NB4 (cell line): ENCODE measurements around the gene CBFA2T3.

Experiments used
- CTCF ChIP-seq: IDR thresholded peaks from one replicate; pipeline ENCODE4 v1.5.1; 2012; ENCODE audit warnings: low read depth, low read length
- MAX ChIP-seq: IDR thresholded peaks from 2 replicates; pipeline ENCODE4 v1.6.1; 2011; ENCODE audit warnings: low read depth, low read length
- MYC ChIP-seq: IDR thresholded peaks from 2 replicates; pipeline ENCODE4 v1.6.1; 2011; ENCODE audit warnings: low read depth, low read length
- POLR2A ChIP-seq: IDR thresholded peaks from 2 replicates; pipeline ENCODE4 v1.6.1; 2011; ENCODE audit warnings: mild to moderate bottlenecking; ENCODE audit not compliant: insufficient read length; ENCODE audit errors: extremely low read depth

GRCh38 chr16:89003831-89004208 is 26.8 kb upstream of the CBFA2T3 start:
- TF ChIP-seq CTCF (no peak), MYC (no peak), MAX (no peak), POLR2A (no peak)
